ENCODE data around the gene XRCC4. TPM values are rescaled to one million over a fixed set of nuclear protein-coding genes. Genes with fewer than 3 reads are reported as not detected.

XRCC4 gene
- total and polyA plus RNA-seq, 2 of the 8 experiments (the other 6 are each of a cell fraction or from before 2014, with no cell fraction given) = 3.0 to 8.3 TPM

DNA sequence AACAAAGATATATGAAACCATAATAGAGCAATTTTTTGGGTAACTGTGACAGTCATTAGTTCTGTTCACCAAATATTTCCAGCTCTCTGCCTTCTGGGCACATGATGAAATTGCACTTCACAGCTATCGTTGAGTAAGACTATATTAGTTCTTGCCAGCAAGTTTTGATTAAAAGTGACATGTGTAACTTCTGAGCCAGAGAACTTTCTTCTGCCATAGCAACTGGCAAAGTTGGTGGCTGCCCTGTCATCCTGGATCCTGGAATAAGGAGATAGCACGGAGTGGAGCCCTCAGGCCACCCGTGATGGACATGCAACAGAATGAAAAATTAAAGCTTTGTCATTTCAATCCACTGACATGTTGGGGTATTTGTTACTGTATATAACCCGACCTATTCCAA, 199.8 kb downstream of the XRCC4 start:
- H3K14ac ChIP-seq (ENCODE audit: insufficient read length) = no peak overlapping the region
- no peak for DNase-seq (ENCODE audit: low read depth in 1 of 2, low spot score in 2 of 2)
- no peak overlapping the region for H3K27ac ChIP-seq (ENCODE audit: low read depth, low read length)
- no peak overlapping the region for H2BK12ac ChIP-seq (ENCODE audit: low read depth, low read length)
- no peak overlapping the region for H2AFZ ChIP-seq (ENCODE audit: low read length)
- H3K79me1 ChIP-seq (ENCODE audit: low read depth, low read length) = no peaks in the 10 kb centered on the region
- H3K27me3 ChIP-seq (replicated peaks in 1 of 4; ENCODE audit: control insufficient read depth in 3 of 4, extremely low read depth in 1 of 4, insufficient read depth in 3 of 4, low read length in 3 of 4) = no peaks in the 10 kb centered on the region
- H2BK20ac ChIP-seq (ENCODE audit: low read length) = no peak overlapping the region
- ChIA-PET CTCF (ENCODE audit: partially characterized antibody) (no interaction called here), POLR2A (ENCODE audit: partially characterized antibody) (no interaction called here)
- H2BK15ac ChIP-seq (ENCODE audit: low read length) = no peak overlapping the region
- no peak overlapping the region for H3K4me3 ChIP-seq (ENCODE audit: extremely low read depth in 1 of 4, insufficient read depth in 2 of 4, low read depth in 3 of 4, low read length in 4 of 4)
- no peak overlapping the region for H4K8ac ChIP-seq (ENCODE audit: extremely low read depth, insufficient read depth, low read length)
- no peak overlapping the region for H4K91ac ChIP-seq (replicated peaks; ENCODE audit: insufficient read length, low read length)
- no peak overlapping the region for H3K23ac ChIP-seq (ENCODE audit: insufficient read length)
- H3K4ac ChIP-seq (replicated peaks; ENCODE audit: insufficient read length, low read depth, low read length) = no peak overlapping the region
- H3K4me2 ChIP-seq (ENCODE audit: insufficient read depth in 1 of 2, low read depth in 2 of 2, low read length in 2 of 2) = no peak overlapping the region
- no peak overlapping the region for H3K56ac ChIP-seq (replicated peaks; ENCODE audit: insufficient read length, low read depth, low read length)
- H4K20me1 ChIP-seq (replicated peaks in 1 of 2; ENCODE audit: control insufficient read depth in 1 of 2, insufficient read depth in 2 of 2, low read length in 2 of 2) = no peaks in the 10 kb centered on the region
- H4K5ac ChIP-seq (ENCODE audit: insufficient read length, low read depth, low read length) = no peak overlapping the region
- TF ChIP-seq CEBPB (IDR thresholded peaks at IDR 0.05; ENCODE audit: low read depth, low read length) (no peak), ASH2L (IDR thresholded peaks at IDR 0.05; ENCODE audit: low read length) (no peak), SUZ12 (IDR thresholded peaks at IDR 0.05; ENCODE audit: low read length) (no peak), FOSL1 (IDR thresholded peaks at IDR 0.05; ENCODE audit: insufficient read depth, low read depth, low read length) (no peak), EGR1 (IDR thresholded peaks at IDR 0.05; ENCODE audit: borderline replicate concordance, low read depth, low read length) (no peak), SP2 (IDR thresholded peaks at IDR 0.05; ENCODE audit: low read length) (no peak), POLR2A (IDR thresholded peaks at IDR 0.05; ENCODE audit: control extremely low read depth in 1 of 2, low read depth in 2 of 2, low read length in 2 of 2) (no peak)
- no peak overlapping the region for H2BK5ac ChIP-seq (ENCODE audit: low read depth, low read length)
- FAIRE-seq = no peak
- 93% methylated on average over 4 of the region's 4 CpGs; no CpG with 5 or more reads in 1 of the 2 experiments for WGBS, 2 experiments (ENCODE audit: extremely low coverage in 1 of 2, insufficient coverage in 1 of 2, insufficient read length in 1 of 2, insufficient replicate concordance in 2 of 2, low coverage in 1 of 2, low lambda C conversion rate in 2 of 2, missing lambda C conversion rate in 1 of 2)
- no peak overlapping the region for H3K9ac ChIP-seq (replicated peaks in 1 of 4; ENCODE audit: extremely low read depth in 1 of 4, low read depth in 3 of 4, low read length in 3 of 4)
- H3K4me1 ChIP-seq (replicated peaks in 1 of 4; ENCODE audit: control insufficient read depth in 3 of 4, insufficient read depth in 4 of 4, low read length in 3 of 4) = no peaks in the 10 kb centered on the region
- no peak overlapping the region for H2AK5ac ChIP-seq (ENCODE audit: low read depth, low read length)
- H3K23me2 ChIP-seq (ENCODE audit: low read depth, low read length) = no peaks in the 10 kb centered on the region
- peaks cover 0 to 5% of the 10 kb centered on the region in 2 experiments; a peak in 1 of 4 replicates for H3K9me3 ChIP-seq (ENCODE audit: insufficient read depth in 2 of 2, low read depth in 1 of 2, low read length in 1 of 2)
- no peak overlapping the region for H3K18ac ChIP-seq (ENCODE audit: extremely low read depth, low read length)
- H3K79me2 ChIP-seq (ENCODE audit: control insufficient read depth in 1 of 2, insufficient read depth in 2 of 2, low read length in 2 of 2) = no peaks in the 10 kb centered on the region
- no peak overlapping the region for H2BK120ac ChIP-seq (replicated peaks; ENCODE audit: low read depth, low read length)
- no peaks in the 10 kb centered on the region for H3K36me3 ChIP-seq (ENCODE audit: control insufficient read depth in 2 of 4, insufficient read depth in 4 of 4, low read length in 3 of 4)
